ENCODE results near the gene COL28A1. TPM values are rescaled to one million over a fixed set of nuclear protein-coding genes. Genes with fewer than 3 reads are reported as not detected.

COL28A1 gene
- total and polyA plus RNA-seq, 8 donors = 0.58 to 39.7 (median 4.5) TPM

DNA sequence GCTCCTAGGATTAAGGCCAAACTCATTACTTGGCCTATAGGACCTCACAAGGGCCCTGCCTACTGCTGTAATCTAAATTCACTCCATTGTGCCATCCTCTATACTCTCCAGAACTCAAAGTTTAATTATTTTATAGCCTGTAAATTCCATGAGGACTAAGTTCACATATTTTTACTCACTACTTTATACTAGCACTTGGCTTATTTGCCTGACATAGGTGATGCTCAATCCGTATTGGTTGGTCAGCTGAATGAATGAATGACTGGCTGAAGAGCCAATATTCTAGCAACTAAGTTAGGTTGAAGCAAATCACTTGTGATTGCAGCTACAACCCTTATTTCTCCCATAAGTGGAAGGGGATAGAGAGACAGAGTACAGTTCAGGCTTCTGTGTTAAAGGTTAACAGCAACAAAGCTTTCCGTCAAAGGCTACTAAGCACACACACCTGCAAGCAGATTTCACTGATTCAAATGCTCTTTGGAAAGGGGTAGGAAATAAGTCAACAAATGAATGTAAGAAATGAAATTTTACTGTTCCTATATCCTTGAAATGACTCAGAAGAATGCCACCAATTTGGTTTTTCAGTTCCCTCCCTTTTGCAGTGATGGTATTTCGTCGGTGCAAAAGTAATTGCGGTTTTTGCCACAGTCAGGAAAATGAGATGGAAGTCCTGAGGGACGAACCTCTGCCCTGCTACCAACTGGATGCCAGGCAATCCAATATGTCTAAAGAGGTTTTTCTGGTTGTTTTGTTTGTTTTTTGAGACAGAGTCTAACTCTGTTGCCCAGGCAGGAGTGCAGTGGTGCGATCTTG lies 120.7 kb downstream of the COL28A1 start:
- TF ChIP-seq POLR2AphosphoS5 (IDR thresholded peaks at IDR 0.05) = no peak
- no peak for TF ChIP-seq POLR2A (IDR thresholded peaks at IDR 0.05)
- TF ChIP-seq, protein P1, sequence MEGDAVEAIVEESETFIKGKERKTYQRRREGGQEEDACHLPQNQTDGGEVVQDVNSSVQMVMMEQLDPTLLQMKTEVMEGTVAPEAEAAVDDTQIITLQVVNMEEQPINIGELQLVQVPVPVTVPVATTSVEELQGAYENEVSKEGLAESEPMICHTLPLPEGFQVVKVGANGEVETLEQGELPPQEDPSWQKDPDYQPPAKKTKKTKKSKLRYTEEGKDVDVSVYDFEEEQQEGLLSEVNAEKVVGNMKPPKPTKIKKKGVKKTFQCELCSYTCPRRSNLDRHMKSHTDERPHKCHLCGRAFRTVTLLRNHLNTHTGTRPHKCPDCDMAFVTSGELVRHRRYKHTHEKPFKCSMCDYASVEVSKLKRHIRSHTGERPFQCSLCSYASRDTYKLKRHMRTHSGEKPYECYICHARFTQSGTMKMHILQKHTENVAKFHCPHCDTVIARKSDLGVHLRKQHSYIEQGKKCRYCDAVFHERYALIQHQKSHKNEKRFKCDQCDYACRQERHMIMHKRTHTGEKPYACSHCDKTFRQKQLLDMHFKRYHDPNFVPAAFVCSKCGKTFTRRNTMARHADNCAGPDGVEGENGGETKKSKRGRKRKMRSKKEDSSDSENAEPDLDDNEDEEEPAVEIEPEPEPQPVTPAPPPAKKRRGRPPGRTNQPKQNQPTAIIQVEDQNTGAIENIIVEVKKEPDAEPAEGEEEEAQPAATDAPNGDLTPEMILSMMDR (IDR thresholded peaks at IDR 0.05) = no peak
- no peak for TF ChIP-seq EP300 (IDR thresholded peaks at IDR 0.05)
- Histone ChIP-seq H3K27ac (peak overlapping the region; percentile 59 to 83 (median 73)), H3K36me3 (no peaks in the 10 kb centered on the region), H3K9me3 (no peaks in the 10 kb centered on the region), H3K4me1 (peaks cover 4 to 16% (median 9%) of the 10 kb centered on the region in 4 donors), H3K27me3 (no peaks in the 10 kb centered on the region), H3K4me3 (no peak overlapping the region)
- intact Hi-C loops (cut with DNase I; ENCODE audit: low total_unique reads) = no loop called here
- DNase-seq = peak in 1 of 2 donors; percentile 61
- 49 to 75% (median 59%) methylated on average over 7 of the region's 7 CpGs for WGBS, 5 donors

DNA sequence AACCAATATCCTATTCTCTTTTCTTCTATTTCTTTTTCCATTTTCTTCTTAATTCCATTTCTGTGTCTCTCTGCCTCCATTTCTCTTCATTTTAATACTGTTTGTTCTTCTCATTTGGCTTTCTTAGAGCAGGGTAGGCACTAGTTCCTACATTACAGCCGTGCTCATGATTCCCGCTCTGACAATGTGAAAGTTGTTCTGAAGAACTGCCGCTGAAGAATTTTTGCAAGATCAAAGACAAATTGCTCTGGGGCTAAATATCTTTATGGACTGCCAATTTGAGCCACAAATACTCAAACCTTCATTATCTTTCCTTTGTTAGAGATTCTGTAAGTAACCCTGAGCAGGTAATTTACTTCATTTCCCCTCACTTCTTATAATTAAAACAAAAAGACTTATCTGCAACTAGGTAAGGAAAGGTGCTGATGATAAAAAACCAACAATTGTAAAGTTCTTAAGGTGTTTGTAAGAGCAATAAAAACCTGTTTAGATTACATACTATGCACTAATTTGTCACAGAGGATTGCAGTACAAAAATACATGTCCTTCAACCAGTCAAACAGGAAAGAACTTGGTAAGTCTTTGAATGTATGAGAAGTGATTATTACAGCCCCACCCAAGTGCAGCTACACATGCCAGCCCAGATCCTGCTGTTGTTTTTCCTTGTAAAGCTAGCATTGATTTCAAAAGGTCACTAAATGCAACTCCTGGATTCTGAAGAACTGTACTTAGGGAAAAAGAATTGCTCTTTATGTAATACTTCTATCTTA lies 127.5 kb downstream of the COL28A1 start:
- no peaks in the 10 kb centered on the region for H3K27me3 ChIP-seq
- peak overlapping the region in 4 of 5 donors; percentile 58 to 82 (median 68) for H3K27ac ChIP-seq
- TF ChIP-seq, protein P1 (IDR thresholded peaks at IDR 0.05) = no peak
- TF ChIP-seq POLR2AphosphoS5 (IDR thresholded peaks at IDR 0.05) = peak in 1 of 3 donors; percentile 61
- no peaks in the 10 kb centered on the region for H3K36me3 ChIP-seq
- H3K4me1 ChIP-seq = peaks cover 0 to 5% (median 0%) of the 10 kb centered on the region in 4 donors
- 34 to 75% (median 47%) methylated on average over 3 of the region's 3 CpGs for WGBS, 5 donors
- H3K9me3 ChIP-seq = no peaks in the 10 kb centered on the region
- DNase-seq = peak; percentile 57 to 87
- no peak overlapping the region for H3K4me3 ChIP-seq
- intact Hi-C loops (cut with DNase I; ENCODE audit: low total_unique reads) = no loop called here

DNA sequence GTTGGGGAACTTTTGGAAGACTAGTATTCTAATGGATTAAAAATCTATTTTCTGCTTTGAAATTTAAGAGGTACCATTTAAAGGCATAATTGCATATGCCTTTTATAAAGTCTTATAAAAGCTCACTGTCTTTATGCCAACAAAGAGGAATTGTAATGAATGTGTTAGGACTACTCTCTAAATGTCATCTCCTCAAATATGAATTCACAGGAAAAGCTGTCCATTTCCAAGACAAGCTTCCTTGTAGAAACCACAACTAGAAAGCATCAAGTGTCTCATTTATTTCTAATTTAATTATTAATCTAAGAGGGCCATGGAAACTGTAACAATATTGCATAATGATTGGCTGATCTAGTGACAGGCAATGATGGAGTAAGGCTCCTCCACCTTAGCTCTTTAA lies 130.2 kb downstream of the COL28A1 start:
- Histone ChIP-seq H3K4me3 (no peak overlapping the region), H3K27me3 (no peaks in the 10 kb centered on the region), H3K36me3 (no peaks in the 10 kb centered on the region), H3K4me1 (peaks cover 0 to 5% (median 0%) of the 10 kb centered on the region in 4 donors), H3K9me3 (no peaks in the 10 kb centered on the region), H3K27ac (no peak overlapping the region)
- TF ChIP-seq POLR2A (IDR thresholded peaks at IDR 0.05) (no peak), EP300 (IDR thresholded peaks at IDR 0.05) (no peak), POLR2AphosphoS5 (IDR thresholded peaks at IDR 0.05) (no peak)
- TF ChIP-seq, protein P1 (IDR thresholded peaks at IDR 0.05) = no peak
- DNase-seq = no peak
- intact Hi-C loops (cut with DNase I; ENCODE audit: low total_unique reads) = no loop called here

DNA sequence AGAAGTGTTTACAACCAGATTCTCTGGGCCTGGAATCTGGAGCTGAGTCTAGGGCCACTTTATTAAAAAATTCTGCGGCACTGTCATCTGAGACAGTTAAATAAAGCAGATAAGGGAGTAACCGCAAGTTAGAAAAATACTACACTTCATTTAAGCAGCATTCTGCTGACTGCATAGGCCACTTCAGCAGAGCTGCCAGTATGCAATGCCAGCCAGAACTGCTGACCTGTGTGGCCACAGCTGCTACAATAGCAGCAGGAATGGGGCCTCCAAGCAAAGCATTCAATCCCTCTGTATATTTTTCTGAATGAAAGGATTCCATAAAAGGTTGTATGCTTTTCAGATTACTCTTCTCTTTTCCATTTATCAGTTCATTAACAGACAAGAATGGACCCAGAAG lies 136.0 kb downstream of the COL28A1 start:
- intact Hi-C loops (cut with DNase I; ENCODE audit: low total_unique reads) = no loop called here
- Histone ChIP-seq H3K27ac (peak overlapping the region in 1 of 5 donors; percentile 13), H3K4me1 (peaks cover 0 to 28% (median 17%) of the 10 kb centered on the region in 4 donors), H3K27me3 (no peaks in the 10 kb centered on the region), H3K9me3 (no peaks in the 10 kb centered on the region), H3K36me3 (no peaks in the 10 kb centered on the region), H3K4me3 (no peak overlapping the region)
- TF ChIP-seq, protein P1 (IDR thresholded peaks at IDR 0.05) = no peak
- TF ChIP-seq POLR2A (IDR thresholded peaks at IDR 0.05) (no peak), EP300 (IDR thresholded peaks at IDR 0.05) (no peak), POLR2AphosphoS5 (IDR thresholded peaks at IDR 0.05) (no peak)
- WGBS, 5 donors = 30 to 60% (median 38%) methylated on average over 2 of the region's 2 CpGs
- peak; percentile 40 to 49 for DNase-seq
